Stimulated activated naive CD8-positive, alpha-beta T cell treated with anti-CD3 and anti-CD28 coated beads, Interleukin-15, Interleukin-2, amounts not matched to agents 100 ng/mL and 50 ng/mL, for 24 hours (primary cell): Measurements from ENCODE around the gene KIF26B.

ENCODE experiments used
- H3K27ac Mint-ChIP-seq: one replicate; pipeline ENCODE4 v1.8.0; 2021; ENCODE audit warnings: mild to moderate bottlenecking, mixed read lengths
- H3K27me3 Mint-ChIP-seq: one replicate; pipeline ENCODE4 v1.8.0; 2021; ENCODE audit warnings: mixed read lengths
- H3K36me3 Mint-ChIP-seq: one replicate; pipeline ENCODE4 v1.8.0; 2021; ENCODE audit warnings: low read depth, mixed read lengths
- H3K4me1 Mint-ChIP-seq: one replicate; pipeline ENCODE4 v1.8.0; 2021; ENCODE audit warnings: low read depth, mixed read lengths
- H3K4me3 Mint-ChIP-seq: one replicate; pipeline ENCODE4 v1.8.0; 2021; ENCODE audit warnings: mild to moderate bottlenecking, mixed read lengths
- H3K9me3 Mint-ChIP-seq: one replicate; pipeline ENCODE4 v1.8.0; 2021; ENCODE audit warnings: mixed read lengths

KIF26B gene

DNA sequence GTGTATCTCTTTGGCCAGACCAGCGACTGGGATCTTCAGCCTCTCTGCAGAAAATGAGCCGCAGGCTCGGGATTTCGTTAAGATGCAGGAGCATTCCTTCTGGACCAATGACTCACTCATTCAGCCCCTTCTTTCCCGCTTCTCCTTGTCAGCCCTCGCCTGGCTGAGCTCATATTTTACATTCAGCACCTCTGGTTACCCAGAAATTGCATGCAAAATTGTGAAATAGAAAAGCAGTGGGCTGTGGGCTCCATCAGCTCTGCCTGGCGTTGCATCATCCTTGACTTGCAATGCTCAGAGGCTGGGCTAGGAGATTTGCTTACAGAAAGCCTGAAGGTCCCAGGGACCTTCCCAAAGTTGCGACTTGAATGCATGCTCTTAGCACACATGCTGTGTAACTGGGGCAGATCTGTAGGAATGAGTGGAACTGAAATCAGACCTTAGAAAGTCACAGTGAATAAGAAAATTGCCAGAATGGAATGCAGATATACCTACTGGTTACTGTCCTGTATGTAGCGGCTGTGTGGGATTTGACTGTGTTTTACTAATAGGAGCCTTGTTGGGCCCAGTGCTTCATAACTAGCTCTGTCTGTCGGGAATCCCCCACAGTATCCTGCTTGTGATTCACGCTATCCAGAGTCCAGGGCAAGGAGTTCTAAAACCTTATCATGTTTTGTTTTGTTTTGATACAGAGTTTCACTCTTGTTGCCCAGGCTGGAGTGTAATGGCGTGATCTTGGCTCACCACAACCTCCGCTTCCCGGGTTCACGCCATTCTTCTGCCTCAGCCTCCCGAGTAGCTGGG lies 444.8 kb downstream of the KIF26B start:
- peaks cover 3% of the 10 kb centered on the region for H3K9me3 Mint-ChIP-seq
- no peak overlapping the region for H3K4me3 Mint-ChIP-seq
- H3K27me3 Mint-ChIP-seq = no peaks in the 10 kb centered on the region
- no peaks in the 10 kb centered on the region for H3K4me1 Mint-ChIP-seq
- H3K36me3 Mint-ChIP-seq = no peaks in the 10 kb centered on the region
- H3K27ac Mint-ChIP-seq = no peak overlapping the region

DNA sequence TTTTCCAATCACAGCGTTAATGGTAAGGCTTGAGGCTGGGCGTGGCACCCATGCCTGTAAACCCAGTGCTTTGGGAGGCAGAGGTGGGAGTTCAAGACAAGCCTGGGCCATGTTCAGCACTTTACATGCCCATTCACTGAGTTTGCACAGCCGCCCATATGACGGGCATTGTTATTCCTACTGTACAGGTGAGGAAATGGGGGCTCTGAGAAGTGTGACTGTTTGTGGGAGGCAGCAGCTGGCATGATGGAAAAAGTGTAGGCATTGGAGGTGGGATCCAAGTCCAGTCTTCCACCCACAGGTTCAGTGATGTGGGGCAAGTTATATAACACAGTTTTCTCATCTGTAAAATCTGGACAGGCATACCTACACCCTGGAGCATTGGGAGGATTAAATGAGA lies 445.9 kb downstream of the KIF26B start:
- H3K9me3 Mint-ChIP-seq = peaks cover 3% of the 10 kb centered on the region
- no peaks in the 10 kb centered on the region for H3K36me3 Mint-ChIP-seq
- H3K4me1 Mint-ChIP-seq = no peaks in the 10 kb centered on the region
- H3K27me3 Mint-ChIP-seq = no peaks in the 10 kb centered on the region
- H3K27ac Mint-ChIP-seq = no peak overlapping the region
- H3K4me3 Mint-ChIP-seq = no peak overlapping the region

DNA sequence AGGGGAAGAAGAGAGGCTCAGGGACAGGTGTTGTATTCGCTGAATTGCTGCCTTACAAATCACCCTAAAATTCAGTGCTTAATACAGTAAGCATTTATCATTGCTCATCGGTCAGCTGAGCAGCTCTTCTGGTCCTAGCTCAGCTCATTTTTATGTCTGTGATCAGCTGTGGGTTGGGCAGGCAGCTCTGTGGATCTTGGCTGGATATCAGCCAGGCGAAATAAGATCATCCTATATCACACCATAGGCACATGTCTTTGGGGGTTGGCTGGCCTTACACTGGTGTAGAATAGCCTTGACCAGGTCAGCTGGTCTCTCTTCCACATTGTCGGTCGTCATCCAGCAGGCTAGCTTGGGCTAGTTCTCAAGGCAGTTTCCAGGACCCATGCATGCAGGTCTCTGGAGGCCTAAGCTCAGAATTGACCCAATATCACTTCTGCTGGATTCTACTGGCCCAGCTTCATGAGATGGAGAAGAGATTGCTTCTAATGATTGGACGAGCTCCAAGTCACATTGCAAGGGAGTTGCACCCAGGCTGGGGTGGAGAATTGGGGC lies 448.6 kb downstream of the KIF26B start:
- no peak overlapping the region for H3K4me3 Mint-ChIP-seq
- H3K27me3 Mint-ChIP-seq = peaks cover 4% of the 10 kb centered on the region
- H3K36me3 Mint-ChIP-seq = no peaks in the 10 kb centered on the region
- H3K9me3 Mint-ChIP-seq = no peaks in the 10 kb centered on the region
- no peak overlapping the region for H3K27ac Mint-ChIP-seq
- no peaks in the 10 kb centered on the region for H3K4me1 Mint-ChIP-seq

DNA sequence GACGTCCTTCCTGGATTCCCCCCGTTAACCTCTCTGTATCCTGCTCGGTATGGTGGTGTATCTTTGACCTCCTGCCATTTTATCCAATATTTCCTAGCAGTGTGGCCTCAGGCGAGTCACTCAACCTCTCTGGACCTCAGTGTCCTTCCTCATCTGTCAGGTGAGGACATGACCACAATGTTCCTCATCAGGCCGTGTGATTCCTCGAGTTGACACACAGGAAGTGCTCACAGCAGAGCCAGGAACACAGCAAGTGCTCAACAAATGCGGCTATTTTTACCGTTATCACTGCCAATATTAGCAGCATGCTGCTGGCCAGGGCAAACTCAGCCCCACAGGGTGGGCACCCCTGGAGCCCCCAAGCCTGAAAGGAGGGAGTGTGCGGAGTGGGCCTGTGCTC lies 450.2 kb downstream of the KIF26B start:
- Mint-ChIP-seq H3K27ac (no peak overlapping the region), H3K4me1 (no peaks in the 10 kb centered on the region), H3K9me3 (no peaks in the 10 kb centered on the region), H3K4me3 (no peak overlapping the region), H3K27me3 (peaks cover 4% of the 10 kb centered on the region), H3K36me3 (no peaks in the 10 kb centered on the region)

DNA sequence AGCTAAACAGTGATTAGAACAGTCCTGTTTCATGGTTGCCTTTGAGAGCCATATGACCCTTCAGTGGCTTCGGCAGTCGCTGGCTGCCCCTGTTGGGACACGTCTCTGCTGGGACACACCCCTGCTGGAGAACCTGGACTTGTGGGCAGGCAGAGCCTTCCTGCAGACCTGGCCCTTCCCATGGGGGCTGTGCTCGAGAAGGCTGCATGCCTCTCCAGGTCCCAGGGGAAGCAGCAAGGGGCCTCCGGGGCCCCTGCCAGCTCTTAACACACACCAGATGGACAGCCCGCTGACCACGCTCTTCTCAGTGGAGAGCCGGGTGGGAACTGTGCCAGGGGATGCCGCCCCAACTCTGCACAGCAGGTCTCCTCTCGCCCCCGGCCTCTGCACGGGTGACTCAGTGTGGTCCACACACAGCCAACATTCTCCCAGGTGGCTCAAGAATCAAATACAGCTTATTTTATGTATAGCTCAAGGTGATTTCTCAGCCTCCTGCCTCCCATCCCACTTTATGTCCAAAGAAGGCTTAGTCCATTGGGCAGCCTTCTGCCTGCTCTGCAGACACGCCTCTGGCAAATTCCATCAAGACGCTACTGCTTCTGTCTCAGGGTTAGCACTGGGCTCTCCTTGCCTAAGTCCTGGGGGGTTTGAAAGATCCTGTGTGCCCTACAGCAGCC lies 450.8 kb downstream of the KIF26B start:
- H3K36me3 Mint-ChIP-seq = no peaks in the 10 kb centered on the region
- H3K27ac Mint-ChIP-seq = no peak overlapping the region
- no peaks in the 10 kb centered on the region for H3K4me1 Mint-ChIP-seq
- peaks cover 4% of the 10 kb centered on the region for H3K27me3 Mint-ChIP-seq
- H3K9me3 Mint-ChIP-seq = no peaks in the 10 kb centered on the region
- no peak overlapping the region for H3K4me3 Mint-ChIP-seq

DNA sequence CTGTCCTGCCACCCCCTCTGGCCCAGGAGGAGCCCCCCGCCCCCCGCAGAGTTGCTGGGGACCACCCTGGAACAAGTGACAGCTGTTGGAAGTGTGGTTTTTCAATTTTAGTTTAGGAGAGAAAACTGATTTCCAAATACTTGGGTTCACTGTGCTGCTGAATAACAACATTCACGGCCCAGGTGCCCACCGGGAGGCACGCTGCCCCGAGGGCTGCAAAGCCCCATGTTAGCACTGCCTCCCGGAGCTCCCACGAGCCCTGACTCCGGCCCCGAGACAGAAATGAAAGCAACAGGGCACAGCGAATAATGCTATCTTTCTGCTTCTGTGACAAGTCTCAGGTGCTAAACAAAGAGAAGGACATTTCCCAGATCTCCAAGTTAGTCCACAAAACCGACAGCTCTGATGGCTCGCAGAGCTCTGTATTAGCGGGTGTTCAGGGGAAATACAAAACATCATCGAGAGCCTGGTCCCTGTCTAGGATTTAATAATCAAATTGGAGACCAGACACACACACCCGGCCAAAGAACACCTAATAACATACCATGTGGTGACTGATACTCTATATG lies 451.5 kb downstream of the KIF26B start:
- Mint-ChIP-seq H3K4me1 (no peaks in the 10 kb centered on the region), H3K9me3 (no peaks in the 10 kb centered on the region), H3K36me3 (no peaks in the 10 kb centered on the region), H3K27ac (no peak overlapping the region), H3K27me3 (peaks cover 4% of the 10 kb centered on the region), H3K4me3 (no peak overlapping the region)

DNA sequence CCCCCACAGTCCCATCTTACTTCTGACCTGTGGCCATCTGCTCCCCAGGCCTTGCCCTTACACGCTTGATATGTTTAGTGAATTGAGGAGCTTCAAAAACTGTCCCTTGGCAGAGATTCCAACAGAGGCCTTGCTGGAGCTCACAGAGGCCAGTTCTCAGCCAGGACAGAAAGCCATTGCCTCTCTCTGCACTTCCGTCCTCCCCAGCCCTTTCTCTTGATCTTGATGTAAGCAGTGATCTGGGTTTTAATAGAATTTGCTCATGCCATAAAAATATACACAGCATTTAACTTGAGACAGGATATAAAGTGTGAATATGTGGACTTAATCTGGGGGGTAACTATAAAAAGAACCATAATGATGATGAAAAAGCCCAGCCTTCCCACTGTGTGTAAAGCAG lies 453.5 kb downstream of the KIF26B start:
- H3K36me3 Mint-ChIP-seq = no peaks in the 10 kb centered on the region
- no peaks in the 10 kb centered on the region for H3K9me3 Mint-ChIP-seq
- no peak overlapping the region for H3K27ac Mint-ChIP-seq
- H3K4me1 Mint-ChIP-seq = no peaks in the 10 kb centered on the region
- peaks cover 4% of the 10 kb centered on the region for H3K27me3 Mint-ChIP-seq
- no peak overlapping the region for H3K4me3 Mint-ChIP-seq

DNA sequence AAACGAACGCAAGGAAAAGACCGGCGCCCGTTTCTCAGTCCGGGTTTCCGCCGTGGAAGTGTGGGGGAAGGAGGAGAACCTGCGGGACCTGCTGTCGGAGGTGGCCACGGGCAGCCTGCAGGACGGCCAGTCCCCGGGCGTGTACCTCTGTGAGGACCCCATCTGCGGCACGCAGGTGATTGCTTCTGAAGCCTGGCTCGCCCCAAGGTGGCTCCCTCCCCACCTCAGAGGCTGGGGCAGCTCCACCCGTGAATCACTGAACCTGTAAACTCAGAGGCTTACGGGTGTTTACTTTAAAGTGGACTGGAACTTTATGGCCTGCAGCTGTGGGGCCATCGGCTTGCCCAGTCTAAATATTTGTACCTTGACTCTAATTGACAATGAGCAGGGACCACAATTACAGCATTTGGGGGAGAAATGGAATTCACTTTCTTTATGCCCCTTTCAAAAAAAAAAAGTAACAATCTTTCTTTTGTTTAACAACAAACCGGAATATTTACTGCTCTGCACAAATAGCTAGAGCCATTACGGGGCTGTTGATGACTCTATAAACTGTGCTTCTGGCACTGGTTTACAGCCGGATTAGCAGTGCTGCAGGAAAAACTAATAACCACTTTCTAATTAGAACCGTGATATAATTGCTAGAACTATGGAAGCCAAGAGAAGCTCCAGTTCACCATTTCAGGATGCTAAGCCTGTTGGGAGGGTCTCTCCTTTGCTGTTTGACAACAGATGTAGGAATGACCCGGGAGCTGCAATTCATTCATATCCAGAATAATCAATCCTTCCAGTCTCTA lies 454.8 kb downstream of the KIF26B start:
- H3K9me3 Mint-ChIP-seq = no peaks in the 10 kb centered on the region
- peaks cover 4% of the 10 kb centered on the region for H3K27me3 Mint-ChIP-seq
- H3K27ac Mint-ChIP-seq = no peak overlapping the region
- H3K4me1 Mint-ChIP-seq = no peaks in the 10 kb centered on the region
- no peaks in the 10 kb centered on the region for H3K36me3 Mint-ChIP-seq
- no peak overlapping the region for H3K4me3 Mint-ChIP-seq

DNA sequence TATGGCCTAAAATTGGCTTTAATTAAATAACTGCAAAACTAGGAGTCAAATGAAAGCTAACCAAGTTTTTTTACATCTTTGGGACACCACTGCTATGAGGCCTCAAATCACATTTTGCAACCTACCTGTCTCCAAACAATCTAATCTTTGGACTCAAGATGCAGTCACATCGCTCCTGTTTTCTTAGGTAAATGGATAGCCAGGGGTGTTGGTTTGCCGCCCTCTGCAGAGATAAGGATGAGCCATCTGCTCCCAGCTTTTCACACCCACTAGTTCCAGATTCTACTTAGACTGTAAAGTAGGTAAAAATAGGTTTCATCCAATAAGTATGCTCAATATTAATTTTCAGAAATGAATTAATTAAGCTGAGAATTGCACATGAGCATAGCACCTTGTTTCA lies 456.5 kb downstream of the KIF26B start:
- Mint-ChIP-seq H3K36me3 (no peaks in the 10 kb centered on the region), H3K27me3 (peaks cover 4% of the 10 kb centered on the region), H3K27ac (no peak overlapping the region), H3K4me3 (no peak overlapping the region), H3K9me3 (no peaks in the 10 kb centered on the region), H3K4me1 (no peaks in the 10 kb centered on the region)

DNA sequence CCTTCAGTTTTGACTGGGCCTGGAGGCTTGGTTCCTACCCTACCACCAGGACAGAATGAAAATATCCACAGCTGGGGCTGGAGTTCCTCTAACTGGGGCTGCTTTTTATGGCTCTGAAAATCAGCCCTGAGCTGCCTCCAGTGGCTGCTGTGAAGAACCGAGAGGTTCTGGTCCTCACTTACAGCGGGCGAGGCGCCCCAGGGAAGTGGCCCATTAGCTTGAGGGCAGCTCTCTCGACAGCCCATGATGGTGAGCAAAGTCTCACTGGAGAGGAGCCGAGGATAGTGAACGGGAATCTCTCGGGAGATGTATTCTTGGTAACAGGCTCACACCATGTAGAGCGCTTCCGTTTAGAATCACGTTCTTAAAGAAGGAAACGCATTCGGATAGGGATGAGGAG lies 459.7 kb downstream of the KIF26B start:
- Mint-ChIP-seq H3K27me3 (no peaks in the 10 kb centered on the region), H3K9me3 (no peaks in the 10 kb centered on the region), H3K27ac (no peak overlapping the region), H3K4me1 (no peaks in the 10 kb centered on the region), H3K36me3 (no peaks in the 10 kb centered on the region), H3K4me3 (no peak overlapping the region)

DNA sequence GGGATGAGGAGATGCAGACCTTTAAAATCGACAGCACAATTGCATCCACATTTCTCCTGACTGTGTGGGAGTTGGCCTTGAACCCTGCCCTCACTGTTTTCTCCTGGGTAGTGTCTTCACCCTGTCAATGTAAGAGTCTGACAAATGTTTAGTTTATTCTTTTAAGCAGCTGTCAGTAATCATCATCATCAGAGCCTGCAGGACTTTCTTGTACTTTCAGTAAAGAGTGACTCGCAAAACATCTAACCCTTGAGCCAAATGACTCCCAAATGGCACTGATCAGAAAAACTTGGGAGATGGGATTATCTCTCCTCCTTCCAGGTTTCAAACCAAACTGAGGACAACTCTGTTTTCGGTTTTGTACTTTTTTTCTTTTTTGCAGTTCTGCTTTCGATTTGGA lies 460.2 kb downstream of the KIF26B start:
- Mint-ChIP-seq H3K4me3 (no peak overlapping the region), H3K36me3 (no peaks in the 10 kb centered on the region), H3K9me3 (no peaks in the 10 kb centered on the region), H3K27ac (no peak overlapping the region), H3K4me1 (no peaks in the 10 kb centered on the region), H3K27me3 (no peaks in the 10 kb centered on the region)

DNA sequence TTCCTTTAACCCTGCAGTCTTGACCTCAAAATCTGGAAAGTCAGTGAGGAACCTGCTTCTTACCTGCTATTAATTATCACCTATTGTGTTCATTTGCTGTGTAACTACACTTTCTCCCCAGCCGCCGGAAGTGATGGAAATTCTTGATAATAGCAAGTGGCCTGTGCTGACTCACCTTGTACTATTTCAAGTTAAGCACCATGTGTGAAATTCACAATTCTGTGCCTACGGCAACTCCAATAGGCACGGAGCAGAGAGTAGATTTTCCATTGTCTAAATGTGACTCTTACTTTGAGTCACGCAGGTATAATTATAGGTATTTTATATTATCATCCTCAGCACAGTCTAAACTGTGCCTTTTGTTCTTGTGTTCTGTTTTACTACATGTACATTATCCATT lies 466.8 kb downstream of the KIF26B start:
- H3K27ac Mint-ChIP-seq = no peak overlapping the region

DNA sequence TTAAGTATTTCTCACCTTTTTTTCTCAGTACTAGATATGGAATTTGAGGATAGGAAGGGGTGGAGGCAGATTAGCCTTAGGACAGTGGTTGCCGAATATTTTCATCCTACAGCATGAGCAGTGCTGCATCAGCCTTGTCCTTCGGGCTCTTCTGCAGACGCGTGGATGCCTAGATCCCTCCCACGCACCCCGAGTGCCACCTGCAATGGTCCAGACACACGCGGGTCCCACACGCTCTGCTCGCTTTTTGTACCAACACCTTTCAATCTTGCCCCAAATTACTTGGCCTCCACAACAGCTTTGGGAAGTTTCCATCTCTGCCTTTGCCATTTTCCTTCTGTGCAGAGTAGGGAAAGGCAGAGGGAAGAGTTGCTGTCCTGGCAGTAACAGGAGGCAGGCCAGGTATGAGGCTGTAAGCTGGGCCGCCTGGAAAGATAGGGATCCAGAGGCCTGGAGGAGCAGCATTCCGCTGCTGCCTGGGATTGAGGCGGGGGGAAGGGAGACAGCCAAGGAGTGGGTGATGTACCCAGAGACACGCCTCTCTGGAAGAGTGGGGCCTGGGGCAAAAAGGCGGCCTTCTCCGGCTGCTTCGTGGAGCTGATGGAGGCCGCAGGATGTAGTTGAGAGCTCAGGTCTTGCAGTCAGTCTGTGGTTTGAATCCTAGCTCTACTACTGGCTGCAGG lies 467.7 kb downstream of the KIF26B start:
- H3K36me3 Mint-ChIP-seq = no peaks in the 10 kb centered on the region
- no peaks in the 10 kb centered on the region for H3K9me3 Mint-ChIP-seq

More for the DNA sequence above, 466.8 kb downstream of the KIF26B start:
- no peaks in the 10 kb centered on the region for H3K27me3 Mint-ChIP-seq
- H3K4me3 Mint-ChIP-seq = no peak overlapping the region
- peaks cover 5% of the 10 kb centered on the region for H3K4me1 Mint-ChIP-seq
- H3K36me3 Mint-ChIP-seq = no peaks in the 10 kb centered on the region
- H3K9me3 Mint-ChIP-seq = no peaks in the 10 kb centered on the region

DNA sequence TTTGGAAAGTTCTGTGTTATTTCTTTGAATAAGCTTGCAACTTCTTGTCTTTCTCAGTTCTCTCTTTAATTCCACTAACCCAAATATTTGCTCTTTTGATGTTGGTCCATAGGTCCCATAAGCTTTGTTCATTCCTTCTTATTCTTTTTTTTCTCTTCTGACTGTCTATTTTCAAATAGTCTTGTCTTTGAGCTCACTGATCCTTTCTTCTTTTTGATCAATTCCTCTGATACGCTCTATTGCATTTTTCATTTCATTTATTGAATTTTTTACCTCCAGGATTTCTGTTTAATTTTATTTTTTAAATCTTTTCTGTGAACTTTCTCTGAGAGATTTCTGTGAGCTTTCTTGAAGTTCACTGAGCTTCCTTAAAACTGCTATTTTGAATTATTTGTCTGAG lies 486.6 kb downstream of the KIF26B start:
- Mint-ChIP-seq H3K4me1 (no peaks in the 10 kb centered on the region), H3K36me3 (peaks cover 6% of the 10 kb centered on the region), H3K9me3 (peaks cover 38% of the 10 kb centered on the region), H3K27me3 (peaks cover 9% of the 10 kb centered on the region), H3K27ac (no peak overlapping the region), H3K4me3 (no peak overlapping the region)

More for the DNA sequence above, 467.7 kb downstream of the KIF26B start:
- H3K27me3 Mint-ChIP-seq = peaks cover 5% of the 10 kb centered on the region
- H3K27ac Mint-ChIP-seq = no peak overlapping the region
- H3K4me3 Mint-ChIP-seq = no peak overlapping the region
- peaks cover 5% of the 10 kb centered on the region for H3K4me1 Mint-ChIP-seq
